ENCODE data around the gene GOLGA6B. TPM values are rescaled to one million over a fixed set of nuclear protein-coding genes. Genes with fewer than 3 reads are reported as not detected.

The GOLGA6B gene
- total and polyA plus RNA-seq, 4 donors: not detected

DNA sequence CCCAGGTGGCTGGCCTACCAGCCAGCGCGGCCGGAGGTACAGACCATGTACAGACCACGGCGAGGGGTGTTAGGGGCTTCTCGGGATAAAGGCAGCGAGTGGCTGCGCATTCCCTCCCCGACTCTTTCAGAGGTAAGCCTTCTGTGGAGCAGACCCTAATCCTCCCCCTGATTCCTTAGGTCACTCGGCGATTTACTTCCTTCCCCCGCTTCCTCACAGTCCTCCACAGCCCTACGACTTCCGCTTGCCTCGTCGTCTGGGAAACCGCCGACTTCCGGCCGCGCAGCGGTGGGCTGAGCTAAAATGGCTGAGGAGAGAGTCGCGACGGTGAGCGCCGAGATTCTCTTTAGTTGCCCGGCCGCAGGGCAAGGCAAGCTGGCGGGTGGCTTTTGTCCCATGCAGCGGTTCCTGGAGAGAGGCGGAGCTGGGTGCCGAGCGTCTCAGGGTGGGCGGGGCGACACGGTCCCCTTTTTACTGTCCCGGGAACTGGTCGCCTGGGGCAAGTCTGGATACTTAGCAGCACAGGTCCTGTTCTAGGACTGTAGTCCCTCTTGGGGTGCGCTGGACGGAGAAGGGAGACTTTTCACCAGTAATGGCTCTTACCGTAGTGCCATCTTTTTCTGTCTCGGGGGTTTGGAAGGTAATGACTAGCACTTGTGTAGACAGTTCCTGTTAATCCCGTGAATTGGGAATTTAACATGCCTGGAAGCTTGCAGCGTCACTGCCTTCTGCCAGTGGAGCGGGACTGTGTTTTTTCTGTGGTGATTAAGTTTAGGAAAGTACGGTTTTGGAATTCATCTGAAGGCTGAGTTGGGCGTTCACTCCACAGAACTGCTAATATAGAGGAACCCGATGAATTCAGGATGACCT is 31.7 kb downstream of the GOLGA6B start, which contains the start of the genes BBS4 and HIGD2B:
TSS of gene BBS4 (plus strand) at position 283 of the 870 bp plus-strand sequence. CDS start at position 304, 21 bp downstream.
TSS of gene HIGD2B (minus strand) at position 258 of the 870 bp plus-strand sequence. CDS start 9,808 bp downstream, outside the sequence.
- H3K27me3 ChIP-seq (ENCODE audit: control insufficient read depth in 3 of 3, insufficient read depth in 3 of 3, low read length in 2 of 3): no peaks in the 10 kb centered on the region
- H3K9ac ChIP-seq (ENCODE audit: insufficient read depth in 1 of 2, low read length in 2 of 2): peak within 1 kb of the TSS; percentile 74 to 90
- H3K27ac ChIP-seq (ENCODE audit: low read depth in 1 of 2, low read length in 1 of 2): peak within 1 kb of the TSS; percentile 79 to 99
- TF ChIP-seq, protein P1, sequence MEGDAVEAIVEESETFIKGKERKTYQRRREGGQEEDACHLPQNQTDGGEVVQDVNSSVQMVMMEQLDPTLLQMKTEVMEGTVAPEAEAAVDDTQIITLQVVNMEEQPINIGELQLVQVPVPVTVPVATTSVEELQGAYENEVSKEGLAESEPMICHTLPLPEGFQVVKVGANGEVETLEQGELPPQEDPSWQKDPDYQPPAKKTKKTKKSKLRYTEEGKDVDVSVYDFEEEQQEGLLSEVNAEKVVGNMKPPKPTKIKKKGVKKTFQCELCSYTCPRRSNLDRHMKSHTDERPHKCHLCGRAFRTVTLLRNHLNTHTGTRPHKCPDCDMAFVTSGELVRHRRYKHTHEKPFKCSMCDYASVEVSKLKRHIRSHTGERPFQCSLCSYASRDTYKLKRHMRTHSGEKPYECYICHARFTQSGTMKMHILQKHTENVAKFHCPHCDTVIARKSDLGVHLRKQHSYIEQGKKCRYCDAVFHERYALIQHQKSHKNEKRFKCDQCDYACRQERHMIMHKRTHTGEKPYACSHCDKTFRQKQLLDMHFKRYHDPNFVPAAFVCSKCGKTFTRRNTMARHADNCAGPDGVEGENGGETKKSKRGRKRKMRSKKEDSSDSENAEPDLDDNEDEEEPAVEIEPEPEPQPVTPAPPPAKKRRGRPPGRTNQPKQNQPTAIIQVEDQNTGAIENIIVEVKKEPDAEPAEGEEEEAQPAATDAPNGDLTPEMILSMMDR (IDR thresholded peaks at IDR 0.05; ENCODE audit: control extremely low read depth, extremely low read depth): no peak
- ATAC-seq (ENCODE audit: insufficient read depth, low FRiP score): peak; percentile 92
- peak within 1 kb of the TSS; percentile 83 for H3K4me3 ChIP-seq
- peaks cover 0 to 5% (median 0%) of the 10 kb centered on the region in 5 donors for H3K4me1 ChIP-seq (ENCODE audit: control insufficient read depth in 5 of 5, insufficient read depth in 5 of 5, low read length in 5 of 5)
- WGBS, 2 donors: 0% methylated on average over 49 of the region's 49 CpGs
- H3K36me3 ChIP-seq (ENCODE audit: control insufficient read depth in 4 of 4, insufficient read depth in 4 of 4, low read length in 4 of 4): no peaks in the 10 kb centered on the region
- H3K9me3 ChIP-seq (ENCODE audit: control insufficient read depth in 4 of 4, insufficient read depth in 3 of 4, low read length in 3 of 4): no peaks in the 10 kb centered on the region
- DNase-seq: peak; percentile 94 to 96 (median 96)

DNA sequence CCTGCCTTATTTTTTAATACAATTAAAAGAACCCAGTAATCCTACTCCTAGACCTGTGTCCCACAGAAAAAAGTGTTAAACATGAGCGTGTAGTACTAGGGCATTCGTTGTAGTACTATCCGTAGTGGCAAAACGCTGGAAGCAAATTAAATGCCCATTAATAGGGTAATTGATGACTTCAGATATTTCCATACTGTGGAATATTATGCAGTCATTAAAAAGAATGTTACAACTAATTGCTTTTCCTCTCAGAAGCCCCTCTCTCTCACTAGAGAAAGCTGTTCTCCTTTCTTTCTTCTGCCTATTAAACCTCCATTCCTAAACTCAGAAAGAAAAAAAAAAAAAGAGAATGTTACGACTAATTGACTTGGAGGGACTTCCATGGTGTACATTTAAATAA is 34.2 kb downstream of the GOLGA6B start:
- no peaks in the 10 kb centered on the region for H3K27me3 ChIP-seq (ENCODE audit: control insufficient read depth in 3 of 3, insufficient read depth in 3 of 3, low read length in 2 of 3)
- ATAC-seq (ENCODE audit: insufficient read depth, low FRiP score): no peak

DNA sequence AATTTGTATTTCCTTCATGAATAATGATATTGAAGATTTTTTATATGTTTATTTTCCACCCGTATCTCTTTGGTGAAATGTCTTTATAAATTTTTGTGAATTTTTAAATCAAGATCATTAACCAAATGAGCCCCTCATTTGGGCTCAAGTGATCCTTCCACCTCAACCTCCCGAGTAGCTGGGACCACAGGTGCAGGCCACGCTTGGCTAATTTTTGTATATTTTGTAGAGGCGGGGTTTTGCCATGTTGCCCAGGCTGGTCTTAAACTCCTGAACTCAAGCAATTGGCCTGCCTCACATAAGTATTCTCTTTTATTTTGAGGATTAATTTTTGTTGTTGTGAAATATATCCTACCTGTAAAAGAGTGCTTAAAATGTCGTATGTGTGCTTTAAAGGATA is 36.4 kb downstream of the GOLGA6B start:
- DNase-seq (no peak), ATAC-seq (ENCODE audit: insufficient read depth, low FRiP score) (no peak)
- Histone ChIP-seq H3K27me3 (ENCODE audit: control insufficient read depth in 3 of 3, insufficient read depth in 3 of 3, low read length in 2 of 3) (no peaks in the 10 kb centered on the region), H3K4me1 (ENCODE audit: control insufficient read depth in 5 of 5, insufficient read depth in 5 of 5, low read length in 5 of 5) (no peaks in the 10 kb centered on the region), H3K9ac (ENCODE audit: insufficient read depth in 1 of 2, low read length in 2 of 2) (no peak overlapping the region), H3K36me3 (ENCODE audit: control insufficient read depth in 4 of 4, insufficient read depth in 4 of 4, low read length in 4 of 4) (no peaks in the 10 kb centered on the region), H3K4me3 (no peak overlapping the region), H3K9me3 (ENCODE audit: control insufficient read depth in 4 of 4, insufficient read depth in 3 of 4, low read length in 3 of 4) (no peaks in the 10 kb centered on the region), H3K27ac (ENCODE audit: low read depth in 1 of 2, low read length in 1 of 2) (no peak overlapping the region)
- TF ChIP-seq, protein P1 (IDR thresholded peaks at IDR 0.05; ENCODE audit: control extremely low read depth, extremely low read depth): no peak
- 89 to 91% methylated on average over 5 of the region's 5 CpGs for WGBS, 2 donors

More for the DNA sequence above, 34.2 kb downstream of the GOLGA6B start:
- peaks cover 0 to 5% (median 0%) of the 10 kb centered on the region in 5 donors for H3K4me1 ChIP-seq (ENCODE audit: control insufficient read depth in 5 of 5, insufficient read depth in 5 of 5, low read length in 5 of 5)
- H3K36me3 ChIP-seq (ENCODE audit: control insufficient read depth in 4 of 4, insufficient read depth in 4 of 4, low read length in 4 of 4): no peaks in the 10 kb centered on the region
- 99 to 100% methylated on average over 5 of the region's 5 CpGs for WGBS, 2 donors
- TF ChIP-seq, protein P1 (IDR thresholded peaks at IDR 0.05; ENCODE audit: control extremely low read depth, extremely low read depth): no peak
- no peak overlapping the region for H3K9ac ChIP-seq (ENCODE audit: insufficient read depth in 1 of 2, low read length in 2 of 2)
- no peak for DNase-seq
- H3K9me3 ChIP-seq (ENCODE audit: control insufficient read depth in 4 of 4, insufficient read depth in 3 of 4, low read length in 3 of 4): no peaks in the 10 kb centered on the region
- no peak overlapping the region for H3K27ac ChIP-seq (ENCODE audit: low read depth in 1 of 2, low read length in 1 of 2)
- no peak overlapping the region for H3K4me3 ChIP-seq
